ENCODE measurements around the gene NEK1. TPM values are rescaled to one million over a fixed set of nuclear protein-coding genes. Genes with fewer than 3 reads are reported as not detected.

The NEK1 gene
- total RNA-seq, 1 experiment from 2014 or later: 18.6 TPM

GRCh38 chr4:169657470-169658107 lies 45.2 kb upstream of the NEK1 start:
- H3K9me2 ChIP-seq (ENCODE audit: insufficient read depth): no peaks in the 10 kb centered on the region; the same call in 1 of the 2 replicates
- no peaks in the 10 kb centered on the region for H3K9me3 ChIP-seq (ENCODE audit: insufficient read depth, low read depth)
- H4K20me1 ChIP-seq (ENCODE audit: insufficient read depth): no peaks in the 10 kb centered on the region
- H3K4me3 ChIP-seq: no peak overlapping the region
- TF ChIP-seq, protein P1, sequence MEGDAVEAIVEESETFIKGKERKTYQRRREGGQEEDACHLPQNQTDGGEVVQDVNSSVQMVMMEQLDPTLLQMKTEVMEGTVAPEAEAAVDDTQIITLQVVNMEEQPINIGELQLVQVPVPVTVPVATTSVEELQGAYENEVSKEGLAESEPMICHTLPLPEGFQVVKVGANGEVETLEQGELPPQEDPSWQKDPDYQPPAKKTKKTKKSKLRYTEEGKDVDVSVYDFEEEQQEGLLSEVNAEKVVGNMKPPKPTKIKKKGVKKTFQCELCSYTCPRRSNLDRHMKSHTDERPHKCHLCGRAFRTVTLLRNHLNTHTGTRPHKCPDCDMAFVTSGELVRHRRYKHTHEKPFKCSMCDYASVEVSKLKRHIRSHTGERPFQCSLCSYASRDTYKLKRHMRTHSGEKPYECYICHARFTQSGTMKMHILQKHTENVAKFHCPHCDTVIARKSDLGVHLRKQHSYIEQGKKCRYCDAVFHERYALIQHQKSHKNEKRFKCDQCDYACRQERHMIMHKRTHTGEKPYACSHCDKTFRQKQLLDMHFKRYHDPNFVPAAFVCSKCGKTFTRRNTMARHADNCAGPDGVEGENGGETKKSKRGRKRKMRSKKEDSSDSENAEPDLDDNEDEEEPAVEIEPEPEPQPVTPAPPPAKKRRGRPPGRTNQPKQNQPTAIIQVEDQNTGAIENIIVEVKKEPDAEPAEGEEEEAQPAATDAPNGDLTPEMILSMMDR (conservative IDR thresholded peaks at IDR 0.05): no peak
- no peak for TF ChIP-seq EZH2 (IDR thresholded peaks at IDR 0.05; ENCODE audit: low read depth)
- ChIA-PET POLR2A (ENCODE audit: unreplicated experiment) (no interaction called here), CTCF (no interaction called here)
- intact Hi-C loops (cut with micrococcal nuclease; ENCODE audit: unreplicated experiment): no loop called here
- no TSS peak for BruUV-seq (replicated peaks)
- no peaks in the 10 kb centered on the region for H3K27me3 ChIP-seq (ENCODE audit: insufficient read depth, low read depth)
- peaks cover 41% of the 10 kb centered on the region for H3K79me2 ChIP-seq (ENCODE audit: low read depth)
- peak overlapping the region; percentile 53 for H3K4me2 ChIP-seq
- no peak overlapping the region for H2AFZ ChIP-seq
- peaks cover 46% of the 10 kb centered on the region for H3K4me1 ChIP-seq (replicated peaks; ENCODE audit: insufficient read depth)
- peaks cover 23% of the 10 kb centered on the region for H3F3A ChIP-seq (ENCODE audit: insufficient read depth, low read depth)
- H3K27ac ChIP-seq: peak overlapping the region; percentile 55
- no peaks in the 10 kb centered on the region for H3K36me3 ChIP-seq (ENCODE audit: low read depth)
- DNase-seq: no peak

GRCh38 chr4:169655401-169655800 lies 43.0 kb upstream of the NEK1 start:
- Histone ChIP-seq H3K27me3 (ENCODE audit: insufficient read depth, low read depth) (no peaks in the 10 kb centered on the region), H3K4me1 (replicated peaks; ENCODE audit: insufficient read depth) (peaks cover 28% of the 10 kb centered on the region), H3K4me3 (no peak overlapping the region), H4K20me1 (ENCODE audit: insufficient read depth) (no peaks in the 10 kb centered on the region), H3K79me2 (ENCODE audit: low read depth) (peaks cover 28% of the 10 kb centered on the region), H3K9me2 (ENCODE audit: insufficient read depth) (no peaks in the 10 kb centered on the region; the same call in 1 of the 2 replicates), H3K27ac (no peak overlapping the region), H3K9me3 (ENCODE audit: insufficient read depth, low read depth) (no peaks in the 10 kb centered on the region), H3K4me2 (no peak overlapping the region), H3K36me3 (ENCODE audit: low read depth) (no peaks in the 10 kb centered on the region), H3F3A (ENCODE audit: insufficient read depth, low read depth) (peaks cover 14% of the 10 kb centered on the region), H2AFZ (no peak overlapping the region)
- intact Hi-C loops (cut with micrococcal nuclease; ENCODE audit: unreplicated experiment): no loop called here
- POLR2A ChIA-PET (ENCODE audit: unreplicated experiment): no interaction called here
- no peak for DNase-seq
- BruUV-seq (replicated peaks): no TSS peak
- TF ChIP-seq EZH2 (IDR thresholded peaks at IDR 0.05; ENCODE audit: low read depth): no peak
- TF ChIP-seq, protein P1 (conservative IDR thresholded peaks at IDR 0.05): no peak
- CTCF ChIA-PET: no interaction called here

GRCh38 chr4:169652535-169652934 lies 40.2 kb upstream of the NEK1 start:
- Histone ChIP-seq H3F3A (ENCODE audit: insufficient read depth, low read depth) (no peaks in the 10 kb centered on the region), H3K4me2 (no peak overlapping the region), H2AFZ (no peak overlapping the region), H3K79me2 (ENCODE audit: low read depth) (peaks cover 18% of the 10 kb centered on the region), H3K27me3 (ENCODE audit: insufficient read depth, low read depth) (no peaks in the 10 kb centered on the region), H3K27ac (no peak overlapping the region), H3K4me3 (no peak overlapping the region), H3K9me2 (ENCODE audit: insufficient read depth) (no peaks in the 10 kb centered on the region), H3K9me3 (ENCODE audit: insufficient read depth, low read depth) (no peaks in the 10 kb centered on the region), H3K4me1 (replicated peaks; ENCODE audit: insufficient read depth) (peaks cover 7% of the 10 kb centered on the region), H4K20me1 (ENCODE audit: insufficient read depth) (no peaks in the 10 kb centered on the region), H3K36me3 (ENCODE audit: low read depth) (no peaks in the 10 kb centered on the region)
- intact Hi-C loops (cut with micrococcal nuclease; ENCODE audit: unreplicated experiment): no loop called here
- no peak for DNase-seq
- POLR2A ChIA-PET (ENCODE audit: unreplicated experiment): no interaction called here
- CTCF ChIA-PET: no interaction called here
- no peak for TF ChIP-seq EZH2 (IDR thresholded peaks at IDR 0.05; ENCODE audit: low read depth)
- TF ChIP-seq, protein P1 (conservative IDR thresholded peaks at IDR 0.05): no peak
- no TSS peak for BruUV-seq (replicated peaks)

Measured in PC-9 (cell line).